Brain microvascular endothelial cell (primary cell): ENCODE data around the gene ALPL.

Source experiments
- DNase-seq: peaks from one replicate; pipeline ENCODE4 v3.0.0-alpha.2; 2020
- H3K27ac ChIP-seq: fragments of 250-450 bp; sonication (Bioruptor Pico); 2 replicates; pipeline ENCODE4 v1.5.1; 2020; ENCODE audit warnings: mild to moderate bottlenecking, moderate library complexity
- H3K27me3 ChIP-seq: fragments of 250-450 bp; sonication (Bioruptor Pico); replicated peaks from 2 replicates; pipeline ENCODE4 v1.5.1; 2020; ENCODE audit warnings: mild to moderate bottlenecking
- H3K36me3 ChIP-seq: fragments of 250-450 bp; sonication (Bioruptor Pico); replicated peaks from 2 replicates; pipeline ENCODE4 v1.5.1; 2020; ENCODE audit warnings: mild to moderate bottlenecking
- H3K4me3 ChIP-seq: 2 replicates; pipeline ENCODE4 v1.5.1; 2011; ENCODE audit warnings: low read depth, mild to moderate bottlenecking, control low read depth, low read length, moderate library complexity
- in situ Hi-C: cut with HindIII; loops from 2 replicates; pipeline ENCODE4 v1.10.0; 2017; ENCODE audit warnings: low sequenced_read_pairs, low pct_ligation_motif_present
- TF ChIP-seq, protein P1 (sequence below): IDR thresholded peaks from 2 replicates; pipeline ENCODE4 v1.5.1; 2011; ENCODE audit warnings: low read depth, mild to moderate bottlenecking, moderate library complexity, low read length, control low read depth, inconsistent platforms; ENCODE audit errors: missing control alignments

Gene ALPL

DNA sequence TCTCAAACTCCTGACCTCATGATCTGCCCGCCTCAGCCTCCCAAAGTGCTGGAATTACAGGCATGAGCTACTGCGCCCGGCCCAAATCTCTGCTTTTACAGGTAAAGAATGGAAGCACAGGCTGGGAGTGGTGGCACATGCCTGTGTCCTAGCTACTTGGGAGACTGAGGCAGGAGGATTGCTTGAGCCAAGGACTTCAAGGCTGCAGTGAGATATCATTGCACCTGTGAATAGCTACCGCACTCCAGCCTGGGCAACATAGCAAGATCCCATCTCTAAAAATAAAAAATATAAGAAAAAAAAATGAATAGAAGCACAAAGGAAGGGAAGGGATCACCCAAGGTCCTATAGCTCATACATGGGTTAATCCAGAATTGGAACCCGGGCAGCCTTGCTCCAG lies 15.0 kb downstream of the ALPL start:
- H3K36me3 ChIP-seq, result no peaks in the 10 kb centered on the region
- no peak overlapping the region for H3K4me3 ChIP-seq
- H3K27me3 ChIP-seq, result no peaks in the 10 kb centered on the region
- in situ Hi-C loops, result no loop called here
- TF ChIP-seq, protein P1, sequence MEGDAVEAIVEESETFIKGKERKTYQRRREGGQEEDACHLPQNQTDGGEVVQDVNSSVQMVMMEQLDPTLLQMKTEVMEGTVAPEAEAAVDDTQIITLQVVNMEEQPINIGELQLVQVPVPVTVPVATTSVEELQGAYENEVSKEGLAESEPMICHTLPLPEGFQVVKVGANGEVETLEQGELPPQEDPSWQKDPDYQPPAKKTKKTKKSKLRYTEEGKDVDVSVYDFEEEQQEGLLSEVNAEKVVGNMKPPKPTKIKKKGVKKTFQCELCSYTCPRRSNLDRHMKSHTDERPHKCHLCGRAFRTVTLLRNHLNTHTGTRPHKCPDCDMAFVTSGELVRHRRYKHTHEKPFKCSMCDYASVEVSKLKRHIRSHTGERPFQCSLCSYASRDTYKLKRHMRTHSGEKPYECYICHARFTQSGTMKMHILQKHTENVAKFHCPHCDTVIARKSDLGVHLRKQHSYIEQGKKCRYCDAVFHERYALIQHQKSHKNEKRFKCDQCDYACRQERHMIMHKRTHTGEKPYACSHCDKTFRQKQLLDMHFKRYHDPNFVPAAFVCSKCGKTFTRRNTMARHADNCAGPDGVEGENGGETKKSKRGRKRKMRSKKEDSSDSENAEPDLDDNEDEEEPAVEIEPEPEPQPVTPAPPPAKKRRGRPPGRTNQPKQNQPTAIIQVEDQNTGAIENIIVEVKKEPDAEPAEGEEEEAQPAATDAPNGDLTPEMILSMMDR, result no peak
- no peak overlapping the region for H3K27ac ChIP-seq
- DNase-seq, result no peak

DNA sequence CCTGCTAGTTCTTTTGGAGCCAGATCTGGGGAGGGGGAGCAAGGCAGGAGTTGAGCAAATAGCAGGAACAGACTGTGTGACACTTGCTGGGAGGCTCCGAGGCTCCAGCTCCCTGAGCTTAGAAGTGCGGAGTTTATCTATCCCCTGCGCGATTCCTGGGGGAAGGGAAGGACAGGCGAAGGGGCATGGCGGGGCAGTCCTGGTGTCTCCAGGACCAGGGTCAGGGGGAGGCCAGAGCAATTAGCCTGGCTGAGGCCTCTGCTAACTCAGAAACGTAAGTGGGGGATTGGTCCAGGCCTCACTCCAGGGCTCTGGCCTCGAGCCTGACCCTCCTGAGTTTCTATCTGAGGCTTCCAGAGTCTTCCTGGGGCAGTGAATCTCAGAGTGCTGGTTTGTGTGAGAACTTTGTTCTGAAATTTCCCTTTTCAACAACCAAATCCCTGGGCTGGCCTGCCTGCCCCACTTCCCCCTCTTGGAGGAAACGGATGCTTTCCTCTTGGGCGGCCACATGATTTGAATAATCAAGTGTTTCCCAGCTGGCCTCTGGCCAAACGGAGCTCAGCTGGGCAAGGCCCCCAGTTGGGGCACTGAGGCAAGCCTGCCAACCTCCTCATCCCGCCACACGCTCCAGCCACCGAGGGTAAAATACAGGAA lies 15.6 kb downstream of the ALPL start:
- in situ Hi-C loops, result no loop called here

DNA sequence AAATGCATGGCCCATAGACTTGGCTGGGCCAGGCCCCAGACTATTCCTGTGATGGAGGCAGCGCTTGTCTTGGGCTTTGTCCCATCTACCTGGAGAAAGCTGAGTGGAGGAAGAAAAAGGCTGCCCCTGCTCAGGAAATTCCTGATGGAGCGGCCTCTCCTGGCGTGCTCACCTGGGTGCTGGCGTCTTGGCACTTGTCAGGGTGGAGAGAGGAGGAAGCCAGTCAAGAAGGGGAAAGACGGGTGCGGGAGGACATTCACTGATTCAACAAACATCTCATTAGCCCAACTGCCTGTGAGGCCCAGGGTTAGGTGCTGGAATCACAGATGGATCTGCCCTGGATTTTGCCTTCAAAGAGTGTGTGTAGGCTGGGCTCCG lies 16.1 kb downstream of the ALPL start:
- H3K4me3 ChIP-seq, result no peak overlapping the region
- no peak for DNase-seq
- H3K27ac ChIP-seq, result no peak overlapping the region
- no peaks in the 10 kb centered on the region for H3K36me3 ChIP-seq
- in situ Hi-C loops, result no loop called here
- no peaks in the 10 kb centered on the region for H3K27me3 ChIP-seq
- TF ChIP-seq, protein P1, result no peak

More for the DNA sequence above, 15.6 kb downstream of the ALPL start:
- no peaks in the 10 kb centered on the region for H3K36me3 ChIP-seq
- TF ChIP-seq, protein P1, result no peak
- no peaks in the 10 kb centered on the region for H3K27me3 ChIP-seq
- no peak for DNase-seq
- no peak overlapping the region for H3K4me3 ChIP-seq
- no peak overlapping the region for H3K27ac ChIP-seq

DNA sequence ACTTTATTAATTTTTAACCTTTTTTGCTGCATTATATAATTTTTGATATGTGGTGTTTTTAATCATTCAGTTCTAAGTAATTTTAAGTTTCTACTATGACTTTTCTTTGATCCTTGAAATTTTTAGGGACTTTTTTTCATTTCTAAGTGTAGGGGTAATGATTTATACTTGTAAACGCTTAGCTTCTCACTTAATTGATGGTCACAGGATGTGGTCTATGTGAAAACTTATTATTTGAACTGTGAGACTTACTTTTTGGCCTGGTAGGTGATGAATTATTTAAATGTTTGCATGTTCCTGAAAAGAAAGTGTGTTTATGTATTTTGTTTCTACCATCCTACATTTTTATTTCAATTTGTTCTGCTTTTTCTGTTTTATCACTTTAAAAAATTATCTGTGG lies 17.2 kb downstream of the ALPL start:
- TF ChIP-seq, protein P1, result no peak
- Histone ChIP-seq H3K27me3 (no peaks in the 10 kb centered on the region), H3K4me3 (no peak overlapping the region), H3K36me3 (no peaks in the 10 kb centered on the region), H3K27ac (no peak overlapping the region)
- no peak for DNase-seq
- in situ Hi-C loops, result no loop called here

DNA sequence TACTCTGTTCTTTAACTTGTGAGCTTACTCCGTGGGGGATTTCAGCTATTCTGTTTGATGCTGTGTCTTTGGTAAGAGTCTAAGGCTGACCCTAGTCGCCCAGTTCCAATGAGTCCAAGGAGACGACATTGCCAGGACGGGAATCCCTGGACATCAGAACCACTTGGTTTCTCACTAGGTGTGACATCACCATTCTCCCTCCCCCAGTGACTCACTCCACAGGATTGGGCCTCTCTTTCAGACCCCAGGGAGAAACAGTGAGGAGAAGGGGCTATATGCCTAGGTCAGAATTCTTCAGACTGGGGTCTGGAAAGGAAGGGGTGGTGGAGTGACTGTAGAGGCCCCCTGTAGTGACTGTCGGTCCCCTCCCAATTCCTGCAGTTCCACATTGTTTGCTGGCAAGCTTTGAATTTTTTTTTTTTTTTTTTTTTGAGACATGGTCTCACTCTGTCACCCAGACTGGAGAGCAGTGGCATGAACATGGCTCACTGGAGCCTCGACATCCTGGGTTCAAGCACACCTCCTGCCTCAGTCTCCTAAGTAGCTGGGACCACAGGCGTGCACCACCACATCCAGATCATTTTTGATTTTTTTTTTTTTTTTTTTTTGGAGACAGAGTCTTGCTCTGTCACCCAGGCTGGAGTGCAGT lies 21.3 kb downstream of the ALPL start:
- TF ChIP-seq, protein P1, result no peak
- H3K36me3 ChIP-seq, result no peaks in the 10 kb centered on the region
- H3K4me3 ChIP-seq, result no peak overlapping the region
- H3K27ac ChIP-seq, result no peak overlapping the region
- peak; percentile 47 for DNase-seq
- in situ Hi-C loops, result no loop called here
- peaks cover 5% of the 10 kb centered on the region for H3K27me3 ChIP-seq
